Hepatocyte (in vitro differentiated cells): Measurements from ENCODE around the gene EPHB2. TPM values are rescaled to one million over a fixed set of nuclear protein-coding genes. Genes with fewer than 3 reads are reported as not detected.

Experiments used
- DNase-seq: peaks from one replicate; pipeline ENCODE4 v3.0.0-alpha.2; 2016; ENCODE audit warnings: low spot score
- H2AFZ ChIP-seq: fragments of 200-600 bp; sonication (generic); 2 replicates; pipeline ENCODE4 v1.6.0; 2016; ENCODE audit warnings: antibody characterized with exemption, mild to moderate bottlenecking
- H3K27ac ChIP-seq: fragments of 200-600 bp; sonication (generic); 2 replicates; pipeline ENCODE4 v1.5.1; 2016; ENCODE audit warnings: mild to moderate bottlenecking
- H3K27me3 ChIP-seq: fragments of 200-600 bp; sonication (generic); 2 replicates; pipeline ENCODE4 v1.6.1; 2016
- H3K36me3 ChIP-seq: fragments of 200-600 bp; sonication (generic); replicated peaks from 2 replicates; pipeline ENCODE4 v1.5.1; 2016; ENCODE audit warnings: low read depth; ENCODE audit not compliant: insufficient read depth
- H3K4me1 ChIP-seq: fragments of 200-600 bp; sonication (generic); 2 replicates; pipeline ENCODE4 v1.5.1; 2016; ENCODE audit warnings: mild to moderate bottlenecking, moderate library complexity; ENCODE audit not compliant: insufficient read depth
- H3K4me2 ChIP-seq: fragments of 200-600 bp; sonication (generic); 2 replicates; pipeline ENCODE4 v1.6.0; 2016
- H3K4me3 ChIP-seq: fragments of 200-600 bp; sonication (generic); 2 replicates; pipeline ENCODE4 v1.5.1; 2016; ENCODE audit warnings: mild to moderate bottlenecking
- H3K79me2 ChIP-seq: fragments of 200-600 bp; sonication (generic); 2 replicates; pipeline ENCODE4 v1.6.0; 2017; ENCODE audit warnings: mild to moderate bottlenecking
- H3K9me2 ChIP-seq: fragments of 200-600 bp; sonication (generic); replicated peaks from 2 replicates; pipeline ENCODE4 v1.6.0; 2017; ENCODE audit warnings: mild to moderate bottlenecking; ENCODE audit not compliant: insufficient read depth
- H3K9me3 ChIP-seq: fragments of 200-600 bp; sonication (generic); 2 replicates; pipeline ENCODE4 v1.5.1; 2016; ENCODE audit warnings: low read depth, mild to moderate bottlenecking
- H4K20me1 ChIP-seq: fragments of 200-600 bp; sonication (generic); 2 replicates; pipeline ENCODE4 v1.6.0; 2016; ENCODE audit warnings: mild to moderate bottlenecking; ENCODE audit not compliant: insufficient read depth, poor library complexity, severe bottlenecking
- EZH2 ChIP-seq: fragments of 200-600 bp; sonication (generic); IDR thresholded peaks from 2 replicates; pipeline ENCODE4 v1.6.1; 2016; ENCODE audit warnings: antibody characterized with exemption, mild to moderate bottlenecking, borderline replicate concordance
- EZH2phosphoT487 ChIP-seq: fragments of 200-600 bp; sonication (generic); IDR thresholded peaks from one replicate; pipeline ENCODE4 v1.6.1; 2018; ENCODE audit warnings: antibody characterized with exemption, mild to moderate bottlenecking, low read depth, moderate library complexity; ENCODE audit not compliant: unreplicated experiment, severe bottlenecking
- WGBS: methylation state at CpG from one replicate; pipeline ENCODE4 v1.1.6; 2016; ENCODE audit warnings: low lambda C conversion rate; ENCODE audit errors: missing lambda C conversion rate; 5-methylcytosine and 5-hydroxymethylcytosine counted together
- polyA plus RNA-seq: library from polyadenylated mRNA; unstranded; fragments of >200 nt; fragmentation: Nextera tagmentation; extraction: Ambion mirVana; gene quantifications from 2 replicates; pipeline ENCODE4 v1.2.1, GENCODE V29; 2016
- total RNA-seq: library from RNA; depleted of rRNA; stranded (reverse); fragments of >200 nt; gene quantifications from 2 replicates; pipeline ENCODE4 v1.2.3, GENCODE V29; 2014
- TF ChIP-seq, protein P1 (sequence below): fragments of 200-600 bp; sonication (generic); IDR thresholded peaks from 2 replicates; pipeline ENCODE4 v1.5.1; 2016; ENCODE audit warnings: antibody characterized with exemption, mild to moderate bottlenecking; ENCODE audit not compliant: poor library complexity

The EPHB2 gene
- total and polyA plus RNA-seq, 2 experiments from 2014 or later, result 17.2 to 18.3 TPM

DNA sequence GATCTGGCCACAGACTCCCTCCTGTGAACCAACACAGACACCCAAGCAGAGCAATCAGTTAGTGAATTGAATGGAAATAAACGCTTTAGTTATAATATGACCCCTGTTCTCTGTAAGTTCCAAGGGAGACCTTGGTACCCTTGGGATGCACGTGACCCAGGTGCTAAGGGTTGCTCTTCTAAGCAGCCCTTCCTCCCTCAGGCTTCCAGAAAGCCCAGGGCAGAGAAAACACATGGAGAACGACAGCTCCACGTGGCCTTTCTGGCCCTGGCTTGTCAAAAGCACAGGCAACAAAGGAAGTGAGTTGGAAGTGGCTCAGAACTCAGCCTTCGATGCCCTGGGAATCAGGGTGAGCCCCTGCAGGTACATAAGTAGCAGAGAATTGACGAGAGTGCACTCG, 204.6 kb downstream of the EPHB2 start:
- TF ChIP-seq, protein P1, sequence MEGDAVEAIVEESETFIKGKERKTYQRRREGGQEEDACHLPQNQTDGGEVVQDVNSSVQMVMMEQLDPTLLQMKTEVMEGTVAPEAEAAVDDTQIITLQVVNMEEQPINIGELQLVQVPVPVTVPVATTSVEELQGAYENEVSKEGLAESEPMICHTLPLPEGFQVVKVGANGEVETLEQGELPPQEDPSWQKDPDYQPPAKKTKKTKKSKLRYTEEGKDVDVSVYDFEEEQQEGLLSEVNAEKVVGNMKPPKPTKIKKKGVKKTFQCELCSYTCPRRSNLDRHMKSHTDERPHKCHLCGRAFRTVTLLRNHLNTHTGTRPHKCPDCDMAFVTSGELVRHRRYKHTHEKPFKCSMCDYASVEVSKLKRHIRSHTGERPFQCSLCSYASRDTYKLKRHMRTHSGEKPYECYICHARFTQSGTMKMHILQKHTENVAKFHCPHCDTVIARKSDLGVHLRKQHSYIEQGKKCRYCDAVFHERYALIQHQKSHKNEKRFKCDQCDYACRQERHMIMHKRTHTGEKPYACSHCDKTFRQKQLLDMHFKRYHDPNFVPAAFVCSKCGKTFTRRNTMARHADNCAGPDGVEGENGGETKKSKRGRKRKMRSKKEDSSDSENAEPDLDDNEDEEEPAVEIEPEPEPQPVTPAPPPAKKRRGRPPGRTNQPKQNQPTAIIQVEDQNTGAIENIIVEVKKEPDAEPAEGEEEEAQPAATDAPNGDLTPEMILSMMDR, result no peak
- no peak for TF ChIP-seq EZH2phosphoT487
- no peaks in the 10 kb centered on the region for H4K20me1 ChIP-seq
- WGBS, result 80% methylated on average over 7 of the region's 7 CpGs
- H3K9me3 ChIP-seq, result no peaks in the 10 kb centered on the region
- no peak overlapping the region for H3K27ac ChIP-seq
- H3K4me1 ChIP-seq, result no peaks in the 10 kb centered on the region
- no peaks in the 10 kb centered on the region for H3K27me3 ChIP-seq
- no peak overlapping the region for H2AFZ ChIP-seq
- H3K4me3 ChIP-seq, result no peak overlapping the region
- no peak for DNase-seq
- H3K9me2 ChIP-seq, result no peaks in the 10 kb centered on the region
- no peak overlapping the region for H3K4me2 ChIP-seq
- H3K36me3 ChIP-seq, result no peaks in the 10 kb centered on the region
- no peaks in the 10 kb centered on the region for H3K79me2 ChIP-seq

DNA sequence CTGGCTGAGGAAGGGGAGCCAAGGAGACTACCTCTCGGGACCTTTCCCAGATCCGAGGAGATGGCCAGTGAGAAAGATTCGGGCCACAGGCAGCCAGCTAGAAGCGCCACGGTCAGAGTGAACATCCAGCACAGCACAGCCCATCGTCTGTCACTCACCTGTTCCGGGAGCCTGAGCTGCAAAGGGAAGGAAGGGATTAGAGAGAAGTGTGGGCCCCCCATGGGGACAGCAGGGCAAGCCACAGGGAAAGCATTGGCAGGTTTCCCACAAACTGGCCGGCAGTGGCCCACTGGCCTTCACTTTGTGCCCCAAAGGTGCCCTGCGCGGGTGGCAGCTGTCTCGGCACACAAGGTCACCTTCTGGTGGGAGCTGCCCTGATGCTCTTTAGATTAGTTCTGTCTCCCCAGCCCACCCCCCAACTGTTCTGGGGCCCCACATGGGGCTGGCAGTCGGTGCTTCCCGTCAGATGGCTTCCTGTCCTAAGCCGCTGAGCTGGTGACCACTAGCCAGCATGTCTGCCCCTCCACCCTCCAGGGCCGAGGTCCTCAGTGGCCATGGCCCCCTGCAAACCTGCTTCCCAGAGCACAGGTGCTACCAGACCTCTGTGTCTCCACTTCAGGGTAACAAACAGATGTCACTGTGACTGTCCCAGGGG, 205.3 kb downstream of the EPHB2 start:
- Histone ChIP-seq H3K27ac (no peak overlapping the region), H4K20me1 (no peaks in the 10 kb centered on the region), H3K4me2 (no peak overlapping the region), H3K36me3 (no peaks in the 10 kb centered on the region), H2AFZ (no peak overlapping the region), H3K27me3 (no peaks in the 10 kb centered on the region), H3K4me3 (no peak overlapping the region), H3K9me2 (no peaks in the 10 kb centered on the region), H3K4me1 (no peaks in the 10 kb centered on the region), H3K79me2 (no peaks in the 10 kb centered on the region), H3K9me3 (no peaks in the 10 kb centered on the region)
- WGBS, result 85% methylated on average over 15 of the region's 15 CpGs
- no peak for DNase-seq
- no peak for TF ChIP-seq EZH2
- no peak for TF ChIP-seq EZH2phosphoT487
- TF ChIP-seq, protein P1, result no peak

DNA sequence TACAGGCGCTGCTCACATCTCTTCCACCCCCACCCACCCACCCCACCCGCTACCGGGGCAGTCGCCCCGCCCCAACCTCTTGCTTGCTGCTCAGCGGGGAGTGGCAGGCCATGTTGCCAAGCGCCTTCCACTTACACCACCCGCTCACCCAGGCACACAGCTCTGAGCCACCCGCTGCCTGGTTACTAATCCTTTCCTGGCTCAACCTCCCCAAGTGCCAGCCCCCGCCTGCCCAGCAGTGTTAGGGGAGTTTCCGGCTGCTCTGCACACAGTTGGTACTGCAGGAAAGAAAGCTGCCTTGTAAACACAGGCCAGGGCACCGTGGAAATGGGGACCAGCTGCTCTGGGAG, 205.8 kb downstream of the EPHB2 start:
- no peak overlapping the region for H3K27ac ChIP-seq
- H3K9me2 ChIP-seq, result no peaks in the 10 kb centered on the region
- H3K9me3 ChIP-seq, result no peaks in the 10 kb centered on the region
- H2AFZ ChIP-seq, result no peak overlapping the region
- H3K27me3 ChIP-seq, result no peaks in the 10 kb centered on the region
- no peak overlapping the region for H3K4me3 ChIP-seq
- no peak for TF ChIP-seq EZH2phosphoT487
- TF ChIP-seq, protein P1, result no peak
- H3K36me3 ChIP-seq, result no peaks in the 10 kb centered on the region
- no peaks in the 10 kb centered on the region for H3K4me1 ChIP-seq
- H4K20me1 ChIP-seq, result no peaks in the 10 kb centered on the region
- no peaks in the 10 kb centered on the region for H3K79me2 ChIP-seq
- WGBS, result 89% methylated on average over 10 of the region's 12 CpGs
- H3K4me2 ChIP-seq, result no peak overlapping the region
- no peak for DNase-seq

DNA sequence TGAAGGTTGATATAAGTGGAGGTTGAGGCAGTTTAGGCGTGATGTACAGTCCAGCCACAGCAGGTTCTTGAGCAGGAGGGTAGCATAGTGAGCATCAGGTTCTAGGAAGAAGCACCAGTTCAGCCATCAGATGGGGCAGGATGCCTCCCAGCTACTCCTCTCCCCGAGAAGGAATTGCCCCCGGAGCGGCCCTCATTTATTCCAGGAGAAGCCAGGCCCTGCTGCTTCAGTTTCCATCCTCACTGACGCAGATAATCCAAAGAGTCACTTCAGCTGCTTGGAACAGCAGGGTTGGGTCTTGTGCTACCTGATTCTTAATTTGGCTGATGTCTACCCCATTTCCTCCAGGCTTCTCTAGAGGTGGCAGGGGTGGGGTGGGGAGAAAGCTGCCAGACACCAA, 207.3 kb downstream of the EPHB2 start:
- no peaks in the 10 kb centered on the region for H3K36me3 ChIP-seq
- no peaks in the 10 kb centered on the region for H3K9me3 ChIP-seq
- no peaks in the 10 kb centered on the region for H3K9me2 ChIP-seq
- no peak for DNase-seq
- H3K4me3 ChIP-seq, result no peak overlapping the region
- no peak overlapping the region for H3K4me2 ChIP-seq
- no peaks in the 10 kb centered on the region for H4K20me1 ChIP-seq
- H2AFZ ChIP-seq, result no peak overlapping the region
- no peaks in the 10 kb centered on the region for H3K27me3 ChIP-seq
- H3K79me2 ChIP-seq, result no peaks in the 10 kb centered on the region
- TF ChIP-seq, protein P1, result no peak
- TF ChIP-seq EZH2phosphoT487, result no peak
- TF ChIP-seq EZH2, result no peak
- 75% methylated on average over 5 of the region's 5 CpGs for WGBS
- H3K27ac ChIP-seq, result no peak overlapping the region
- H3K4me1 ChIP-seq, result no peaks in the 10 kb centered on the region
